SK-N-SH treated with all-trans-retinoic acid at 6 μM for 48 hours (cell line): ENCODE results near the gene GON4L.

Source experiments
- BACH2 ChIP-seq: fragments of 250-450 bp; sonication (Bioruptor Pico); IDR thresholded peaks from 2 replicates; pipeline ENCODE4 v1.9.0; 2021; ENCODE audit warnings: mild to moderate bottlenecking, borderline replicate concordance
- GLIS3 ChIP-seq: fragments of 250-450 bp; sonication (Bioruptor Pico); IDR thresholded peaks from 2 replicates; pipeline ENCODE4 v1.5.0; 2020; ENCODE audit warnings: mild to moderate bottlenecking, moderate library complexity
- ISL1 ChIP-seq: fragments of 250-450 bp; sonication (Bioruptor Pico); IDR thresholded peaks from 2 replicates; pipeline ENCODE4 v2.1.2; 2022; ENCODE audit warnings: mild to moderate bottlenecking, moderate library complexity
- OSR1 ChIP-seq: fragments of 250-450 bp; sonication (Bioruptor Pico); IDR thresholded peaks from 2 replicates; pipeline ENCODE4 v1.8.0; 2022; ENCODE audit warnings: moderate library complexity, mild to moderate bottlenecking, inconsistent platforms
- PATZ1 ChIP-seq: fragments of 250-450 bp; sonication (Bioruptor Pico); IDR thresholded peaks from 2 replicates; pipeline ENCODE4 v1.8.0; 2020; ENCODE audit warnings: mild to moderate bottlenecking, moderate library complexity, borderline replicate concordance
- PPARA ChIP-seq: fragments of 250-450 bp; sonication (Bioruptor Pico); IDR thresholded peaks from 2 replicates; pipeline ENCODE4 v1.5.0; 2020; ENCODE audit warnings: mild to moderate bottlenecking, borderline replicate concordance
- ZFP3 ChIP-seq: fragments of 250-450 bp; sonication (Bioruptor Pico); IDR thresholded peaks from 2 replicates; pipeline ENCODE4 v1.5.0; 2020; ENCODE audit warnings: mild to moderate bottlenecking, moderate library complexity
- ZNF565 ChIP-seq: fragments of 450-650 bp; formaldehyde crosslinking; conservative IDR thresholded peaks from 2 replicates; pipeline ENCODE4 v1.5.0; 2020; ENCODE audit warnings: low read depth, mild to moderate bottlenecking, moderate library complexity
- ZNF70 ChIP-seq: fragments of 450-650 bp; formaldehyde crosslinking; IDR thresholded peaks from 2 replicates; pipeline ENCODE4 v1.5.0; 2020; ENCODE audit warnings: mild to moderate bottlenecking, moderate library complexity
- TF ChIP-seq, protein P1 (sequence below): fragments of 250-450 bp; sonication (Bioruptor Pico); IDR thresholded peaks from 2 replicates; pipeline ENCODE4 v1.5.1; 2020; ENCODE audit warnings: low read depth, mild to moderate bottlenecking, moderate library complexity

DNA sequence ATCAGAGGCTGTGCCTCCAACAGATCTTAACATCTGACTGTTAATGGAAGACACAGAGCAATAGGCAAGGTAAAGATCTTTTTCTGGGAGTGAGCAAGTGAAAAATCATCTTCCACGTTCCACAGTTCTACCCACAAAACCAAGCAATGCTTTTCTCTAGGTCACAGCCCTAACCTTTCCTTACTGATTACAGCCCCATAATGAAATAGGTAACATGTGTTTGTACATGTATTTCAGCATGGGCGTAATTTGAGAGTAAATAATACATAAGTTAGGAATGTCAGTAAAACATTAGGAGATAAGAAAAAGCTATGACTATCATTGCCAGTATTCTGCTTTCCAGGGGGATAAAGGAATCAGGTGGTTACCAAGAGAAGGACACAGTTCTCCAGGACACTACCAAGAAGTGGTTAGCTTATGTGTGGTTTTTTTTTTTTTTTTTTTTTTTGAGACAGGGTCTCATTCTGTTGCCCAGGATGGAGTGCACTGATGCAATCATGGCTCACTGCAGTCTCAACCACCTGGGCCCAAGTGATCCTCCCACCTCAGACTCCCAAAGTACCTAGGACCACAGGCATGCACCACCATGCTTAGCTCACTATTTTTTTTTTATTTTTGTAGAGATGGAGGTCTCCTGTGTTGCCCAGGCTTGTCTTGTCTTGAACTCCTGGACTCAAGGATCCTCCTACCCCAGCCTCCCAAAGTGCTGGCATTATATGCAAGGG, 96.1 kb downstream of the GON4L start:
- no peak for TF ChIP-seq ZNF565 (CRISPR knock-in tag)
- no peak for TF ChIP-seq ZFP3
- no peak for TF ChIP-seq PPARA (CRISPR knock-in tag)
- no peak for TF ChIP-seq OSR1
- TF ChIP-seq ISL1 (CRISPR knock-in tag): no peak
- no peak for TF ChIP-seq BACH2 (CRISPR knock-in tag)
- TF ChIP-seq, protein P1, sequence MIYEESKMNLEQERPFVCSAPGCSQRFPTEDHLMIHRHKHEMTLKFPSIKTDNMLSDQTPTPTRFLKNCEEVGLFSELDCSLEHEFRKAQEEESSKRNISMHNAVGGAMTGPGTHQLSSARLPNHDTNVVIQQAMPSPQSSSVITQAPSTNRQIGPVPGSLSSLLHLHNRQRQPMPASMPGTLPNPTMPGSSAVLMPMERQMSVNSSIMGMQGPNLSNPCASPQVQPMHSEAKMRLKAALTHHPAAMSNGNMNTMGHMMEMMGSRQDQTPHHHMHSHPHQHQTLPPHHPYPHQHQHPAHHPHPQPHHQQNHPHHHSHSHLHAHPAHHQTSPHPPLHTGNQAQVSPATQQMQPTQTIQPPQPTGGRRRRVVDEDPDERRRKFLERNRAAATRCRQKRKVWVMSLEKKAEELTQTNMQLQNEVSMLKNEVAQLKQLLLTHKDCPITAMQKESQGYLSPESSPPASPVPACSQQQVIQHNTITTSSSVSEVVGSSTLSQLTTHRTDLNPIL (CRISPR knock-in tag): no peak
- TF ChIP-seq PATZ1: no peak
- TF ChIP-seq GLIS3 (CRISPR knock-in tag): no peak
- no peak for TF ChIP-seq ZNF70
